Tibial artery (tissue), 4 donors: ENCODE data around the gene NXPH3.

Experiments used
- DNase-seq, 2 donors: peaks; one replicate each; pipeline ENCODE4 v3.0.0-alpha.2; 2019
- H3K27ac ChIP-seq, 2 donors: fragments of 200-600 bp; sonication (generic) in 1 of 2; 1 replicate in 1 of 2; 2 replicates in 1 of 2; pipeline ENCODE4 v1.5.1; 2018 to 2019; ENCODE audit warnings: mild to moderate bottlenecking in 1 of 2
- H3K27me3 ChIP-seq, 2 donors: fragments of 200-600 bp; sonication (generic) in 1 of 2; one replicate each; pipeline versions ENCODE4 v1.5.1 to v1.6.0; 2016 to 2019
- H3K36me3 ChIP-seq, 3 donors: fragments of 200-600 bp; sonication (generic) in 2 of 3; one replicate each; pipeline ENCODE4 v1.5.1; 2016 to 2019; ENCODE audit warnings: mild to moderate bottlenecking in 2 of 3
- H3K4me1 ChIP-seq, 4 donors: fragments of 200-600 bp; sonication (generic) in 2 of 4; 1 replicate in 3 of 4; 2 replicates in 1 of 4; pipeline ENCODE4 v1.5.1; 2016 to 2019
- H3K4me3 ChIP-seq, 2 donors: fragments of 200-600 bp; sonication (generic) in 1 of 2; 1 replicate in 1 of 2; 2 replicates in 1 of 2; pipeline ENCODE4 v1.5.1; 2018 to 2019; ENCODE audit warnings: mild to moderate bottlenecking in 2 of 2
- H3K9me3 ChIP-seq, 3 donors: fragments of 200-600 bp; sonication (generic) in 1 of 3; one replicate each; pipeline ENCODE4 v1.5.1; 2016 to 2019
- intact Hi-C: fragments of 100-400 bp; cut with DNase I; formaldehyde crosslinking; loops from one replicate; pipeline ENCODE4 v1.15.0; 2023; ENCODE audit warnings: low total_unique reads
- TF ChIP-seq, protein P1 (sequence below), 2 experiments: fragments of 200-600 bp in 1 of 2; fragments of 450-650 bp in 1 of 2; IDR thresholded peaks; one replicate each; pipeline ENCODE4 v1.5.1; 2017 to 2019; ENCODE audit warnings: antibody characterized with exemption in 2 of 2, mild to moderate bottlenecking in 1 of 2, moderate library complexity in 1 of 2

NXPH3 gene

DNA sequence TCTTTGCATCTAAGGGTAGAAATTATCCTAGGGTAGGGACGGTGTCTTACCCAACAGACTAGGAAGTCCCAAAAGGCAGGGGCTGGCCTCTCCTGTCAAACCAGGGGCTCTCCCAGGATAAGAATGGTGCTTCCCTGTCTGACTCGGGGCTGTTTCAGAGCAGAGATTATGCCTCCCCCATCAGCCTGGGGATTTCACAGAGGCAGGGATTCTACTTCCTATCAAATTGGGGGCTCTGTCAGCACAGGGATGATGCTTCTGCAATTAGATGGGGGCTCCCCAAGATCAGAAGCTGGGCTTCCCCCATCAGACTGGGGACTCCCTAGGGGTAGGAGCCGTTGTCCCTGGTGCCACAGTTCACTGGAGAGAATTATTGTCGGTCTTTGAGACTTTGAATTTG is 2.3 kb downstream of the NXPH3 start:
- peaks cover 0 to 90% (median 63%) of the 10 kb centered on the region in 4 donors for H3K4me1 ChIP-seq
- peaks cover 6 to 11% (median 9%) of the 10 kb centered on the region in 3 donors for H3K36me3 ChIP-seq
- H3K4me3 ChIP-seq, result peak overlapping the region; percentile 82 to 91
- H3K27ac ChIP-seq, result peak overlapping the region; percentile 93 to 97
- no peaks in the 10 kb centered on the region for H3K9me3 ChIP-seq
- TF ChIP-seq, protein P1, sequence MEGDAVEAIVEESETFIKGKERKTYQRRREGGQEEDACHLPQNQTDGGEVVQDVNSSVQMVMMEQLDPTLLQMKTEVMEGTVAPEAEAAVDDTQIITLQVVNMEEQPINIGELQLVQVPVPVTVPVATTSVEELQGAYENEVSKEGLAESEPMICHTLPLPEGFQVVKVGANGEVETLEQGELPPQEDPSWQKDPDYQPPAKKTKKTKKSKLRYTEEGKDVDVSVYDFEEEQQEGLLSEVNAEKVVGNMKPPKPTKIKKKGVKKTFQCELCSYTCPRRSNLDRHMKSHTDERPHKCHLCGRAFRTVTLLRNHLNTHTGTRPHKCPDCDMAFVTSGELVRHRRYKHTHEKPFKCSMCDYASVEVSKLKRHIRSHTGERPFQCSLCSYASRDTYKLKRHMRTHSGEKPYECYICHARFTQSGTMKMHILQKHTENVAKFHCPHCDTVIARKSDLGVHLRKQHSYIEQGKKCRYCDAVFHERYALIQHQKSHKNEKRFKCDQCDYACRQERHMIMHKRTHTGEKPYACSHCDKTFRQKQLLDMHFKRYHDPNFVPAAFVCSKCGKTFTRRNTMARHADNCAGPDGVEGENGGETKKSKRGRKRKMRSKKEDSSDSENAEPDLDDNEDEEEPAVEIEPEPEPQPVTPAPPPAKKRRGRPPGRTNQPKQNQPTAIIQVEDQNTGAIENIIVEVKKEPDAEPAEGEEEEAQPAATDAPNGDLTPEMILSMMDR (IDR thresholded peaks at IDR 0.05), result no peak
- intact Hi-C loops, result loop anchor here (5.0 kb wide), 1 partner anchor 34 kb away; no protein-coding TSS in a partner anchor
- no peaks in the 10 kb centered on the region for H3K27me3 ChIP-seq
- no peak for DNase-seq

DNA sequence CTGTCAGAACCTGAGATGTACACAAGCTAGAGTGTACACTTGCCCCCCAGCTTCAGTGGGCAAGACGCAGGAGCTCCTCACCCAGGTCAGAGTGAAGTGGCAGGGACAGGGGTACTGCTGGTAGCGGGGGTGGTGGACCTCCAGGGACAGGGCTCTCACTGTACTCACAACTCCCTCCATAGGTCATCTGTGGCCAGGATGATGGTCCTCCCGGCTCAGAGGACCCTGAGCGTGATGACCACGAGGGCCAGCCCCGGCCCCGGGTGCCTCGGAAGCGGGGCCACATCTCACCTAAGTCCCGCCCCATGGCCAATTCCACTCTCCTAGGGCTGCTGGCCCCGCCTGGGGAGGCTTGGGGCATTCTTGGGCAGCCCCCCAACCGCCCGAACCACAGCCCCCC is 2.7 kb downstream of the NXPH3 start:
- no peaks in the 10 kb centered on the region for H3K27me3 ChIP-seq
- peak overlapping the region; percentile 93 to 97 for H3K27ac ChIP-seq
- H3K9me3 ChIP-seq, result no peaks in the 10 kb centered on the region
- H3K4me1 ChIP-seq, result peaks cover 0 to 90% (median 64%) of the 10 kb centered on the region in 4 donors
- peak overlapping the region; percentile 82 to 91 for H3K4me3 ChIP-seq
- TF ChIP-seq, protein P1 (IDR thresholded peaks at IDR 0.05), result no peak
- intact Hi-C loops, result loop anchor here (5.0 kb wide), 1 partner anchor 34 kb away; no protein-coding TSS in a partner anchor
- no peak for DNase-seq
- peaks cover 6 to 11% (median 9%) of the 10 kb centered on the region in 3 donors for H3K36me3 ChIP-seq

DNA sequence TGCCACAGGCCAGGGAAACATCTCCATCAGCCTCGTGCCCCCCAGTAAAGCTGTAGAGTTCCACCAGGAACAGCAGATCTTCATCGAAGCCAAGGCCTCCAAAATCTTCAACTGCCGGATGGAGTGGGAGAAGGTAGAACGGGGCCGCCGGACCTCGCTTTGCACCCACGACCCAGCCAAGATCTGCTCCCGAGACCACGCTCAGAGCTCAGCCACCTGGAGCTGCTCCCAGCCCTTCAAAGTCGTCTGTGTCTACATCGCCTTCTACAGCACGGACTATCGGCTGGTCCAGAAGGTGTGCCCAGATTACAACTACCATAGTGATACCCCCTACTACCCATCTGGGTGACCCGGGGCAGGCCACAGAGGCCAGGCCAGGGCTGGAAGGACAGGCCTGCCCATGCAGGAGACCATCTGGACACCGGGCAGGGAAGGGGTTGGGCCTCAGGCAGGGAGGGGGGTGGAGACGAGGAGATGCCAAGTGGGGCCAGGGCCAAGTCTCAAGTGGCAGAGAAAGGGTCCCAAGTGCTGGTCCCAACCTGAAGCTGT is 3.4 kb downstream of the NXPH3 start:
- peaks cover 0 to 90% (median 64%) of the 10 kb centered on the region in 4 donors for H3K4me1 ChIP-seq
- DNase-seq, result no peak

DNA sequence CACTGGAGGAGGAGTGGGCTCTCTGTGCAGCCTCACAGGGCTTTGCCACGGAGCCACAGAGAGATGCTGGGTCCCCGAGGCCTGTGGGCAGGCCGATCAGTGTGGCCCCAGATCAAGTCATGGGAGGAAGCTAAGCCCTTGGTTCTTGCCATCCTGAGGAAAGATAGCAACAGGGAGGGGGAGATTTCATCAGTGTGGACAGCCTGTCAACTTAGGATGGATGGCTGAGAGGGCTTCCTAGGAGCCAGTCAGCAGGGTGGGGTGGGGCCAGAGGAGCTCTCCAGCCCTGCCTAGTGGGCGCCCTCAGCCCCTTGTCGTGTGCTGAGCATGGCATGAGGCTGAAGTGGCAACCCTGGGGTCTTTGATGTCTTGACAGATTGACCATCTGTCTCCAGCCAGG is 3.9 kb downstream of the NXPH3 start:
- no peaks in the 10 kb centered on the region for H3K9me3 ChIP-seq
- intact Hi-C loops, result loop anchor here (5.0 kb wide), 1 partner anchor 33 kb away; no protein-coding TSS in a partner anchor
- H3K4me1 ChIP-seq, result peaks cover 0 to 87% (median 62%) of the 10 kb centered on the region in 4 donors
- peak overlapping the region in 1 of 2 donors; percentile 13 for H3K4me3 ChIP-seq
- peak overlapping the region; percentile 93 to 97 for H3K27ac ChIP-seq
- H3K36me3 ChIP-seq, result peaks cover 6 to 11% (median 9%) of the 10 kb centered on the region in 3 donors
- DNase-seq, result no peak
- TF ChIP-seq, protein P1 (IDR thresholded peaks at IDR 0.05), result no peak
- H3K27me3 ChIP-seq, result no peaks in the 10 kb centered on the region

More for the DNA sequence above, 3.4 kb downstream of the NXPH3 start:
- intact Hi-C loops, result loop anchor here (5.0 kb wide), 1 partner anchor 33 kb away; no protein-coding TSS in a partner anchor
- peaks cover 6 to 11% (median 9%) of the 10 kb centered on the region in 3 donors for H3K36me3 ChIP-seq
- peak overlapping the region in 1 of 2 donors; percentile 13 for H3K4me3 ChIP-seq
- H3K27me3 ChIP-seq, result no peaks in the 10 kb centered on the region
- peak overlapping the region; percentile 93 to 97 for H3K27ac ChIP-seq
- TF ChIP-seq, protein P1 (IDR thresholded peaks at IDR 0.05), result no peak
- H3K9me3 ChIP-seq, result no peaks in the 10 kb centered on the region

DNA sequence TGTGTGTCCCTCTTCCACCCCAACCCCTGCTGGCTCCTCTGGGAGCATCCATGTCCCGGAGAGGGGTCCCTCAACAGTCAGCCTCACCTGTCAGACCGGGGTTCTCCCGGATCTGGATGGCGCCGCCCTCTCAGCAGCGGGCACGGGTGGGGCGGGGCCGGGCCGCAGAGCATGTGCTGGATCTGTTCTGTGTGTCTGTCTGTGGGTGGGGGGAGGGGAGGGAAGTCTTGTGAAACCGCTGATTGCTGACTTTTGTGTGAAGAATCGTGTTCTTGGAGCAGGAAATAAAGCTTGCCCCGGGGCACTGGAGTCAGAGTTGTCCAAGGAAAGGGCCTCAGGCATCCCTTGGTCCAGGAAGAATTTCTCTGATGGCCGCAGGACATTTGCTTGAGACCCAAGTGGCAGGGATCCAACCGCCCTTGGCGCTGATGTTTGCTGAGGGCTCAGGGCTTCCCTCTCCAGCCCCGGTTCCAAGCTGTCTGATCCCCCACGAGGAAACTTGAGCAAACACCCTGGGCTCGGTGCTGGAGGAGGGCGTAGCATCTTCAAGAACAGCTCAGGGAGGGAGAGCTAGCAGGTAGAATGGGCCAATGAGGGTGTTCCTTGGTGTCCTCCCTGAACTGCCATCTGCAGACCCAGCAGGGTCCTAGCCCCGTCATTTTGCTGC is 4.5 kb downstream of the NXPH3 start:
- no peak overlapping the region for H3K4me3 ChIP-seq

More for the DNA sequence above, 4.5 kb downstream of the NXPH3 start:
- peaks cover 6 to 11% (median 9%) of the 10 kb centered on the region in 3 donors for H3K36me3 ChIP-seq
- H3K4me1 ChIP-seq, result peaks cover 0 to 81% (median 57%) of the 10 kb centered on the region in 4 donors
- intact Hi-C loops, result no loop called here
- no peaks in the 10 kb centered on the region for H3K9me3 ChIP-seq
- H3K27me3 ChIP-seq, result no peaks in the 10 kb centered on the region
- peak overlapping the region; percentile 93 to 97 for H3K27ac ChIP-seq
- no peak for DNase-seq
- TF ChIP-seq, protein P1 (IDR thresholded peaks at IDR 0.05), result no peak
